Right kidney (tissue), 1 donor: ENCODE data around the gene LRRFIP1.
"Not testable (repeated sequence)": the region's sequence is repeated elsewhere in the genome, so short reads cannot be mapped to it uniquely, and the experiment has no call there.

Experiments used
- DNase-seq: peaks from one replicate; pipeline ENCODE4 v3.0.0-alpha.2; 2016

Gene LRRFIP1

DNA sequence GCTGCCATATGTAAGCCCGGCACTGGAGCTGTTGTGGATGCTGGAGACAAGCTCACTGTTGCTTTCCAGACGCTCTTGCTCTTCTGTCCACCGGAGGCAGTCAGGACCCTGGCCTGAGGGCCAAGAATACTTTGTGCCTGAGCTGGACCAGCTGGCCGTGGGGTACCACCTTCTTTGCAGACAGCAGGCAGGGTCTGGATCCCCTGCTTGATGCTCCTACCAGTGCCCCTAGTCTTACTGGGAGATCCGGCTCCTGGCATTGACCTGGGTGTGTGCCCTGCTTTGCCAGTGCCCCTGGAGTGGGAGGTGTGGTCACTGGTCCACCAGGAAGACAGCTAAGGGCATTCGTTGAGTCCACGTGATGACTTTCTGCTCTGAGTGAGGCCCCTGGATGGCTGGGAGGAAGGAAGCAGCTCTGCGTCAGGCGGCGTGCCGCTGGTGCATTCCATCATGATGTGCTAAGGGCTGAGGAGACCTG is 59.3 kb downstream of the LRRFIP1 start:
- DNase-seq: no peak

DNA sequence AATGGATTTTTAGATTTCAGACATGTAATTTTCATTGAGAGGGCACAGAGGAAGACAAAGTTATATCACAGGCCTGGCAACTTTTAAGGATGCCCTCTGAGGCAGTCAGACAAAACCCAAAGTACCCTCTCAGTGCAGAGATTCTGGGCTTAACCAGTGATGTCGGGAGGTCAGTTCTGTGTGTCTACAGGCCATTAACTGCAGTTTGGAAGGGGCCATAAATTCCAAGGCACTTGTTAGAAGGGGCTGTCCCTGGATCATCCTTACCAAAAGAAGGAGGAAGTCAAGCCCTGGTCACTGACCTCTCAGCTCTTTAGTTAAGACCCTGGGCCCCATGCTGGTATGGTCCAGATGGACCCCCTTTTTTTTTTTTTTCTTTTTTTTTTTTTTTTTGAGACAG is 60.7 kb downstream of the LRRFIP1 start:
- no peak for DNase-seq

DNA sequence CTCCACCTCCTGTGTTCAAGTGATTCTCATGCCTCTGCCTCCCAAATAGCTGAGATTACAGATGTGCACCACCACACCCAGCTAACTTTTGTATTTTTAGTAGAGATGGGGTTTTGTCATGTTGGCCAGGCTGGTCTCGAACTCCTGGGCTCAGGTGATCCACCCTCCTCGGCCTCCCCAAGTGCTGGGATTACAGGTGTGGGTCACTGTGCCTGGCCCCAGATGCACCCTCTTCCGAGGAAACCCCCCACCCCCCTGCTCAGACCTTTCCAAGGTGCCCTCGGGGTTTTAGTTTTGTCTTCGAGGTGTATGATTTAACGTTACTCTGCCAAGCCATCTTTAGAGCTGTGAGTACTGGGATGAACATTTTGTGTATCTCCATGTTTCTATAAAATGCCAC is 61.2 kb downstream of the LRRFIP1 start:
- not testable (repeated sequence) for DNase-seq

DNA sequence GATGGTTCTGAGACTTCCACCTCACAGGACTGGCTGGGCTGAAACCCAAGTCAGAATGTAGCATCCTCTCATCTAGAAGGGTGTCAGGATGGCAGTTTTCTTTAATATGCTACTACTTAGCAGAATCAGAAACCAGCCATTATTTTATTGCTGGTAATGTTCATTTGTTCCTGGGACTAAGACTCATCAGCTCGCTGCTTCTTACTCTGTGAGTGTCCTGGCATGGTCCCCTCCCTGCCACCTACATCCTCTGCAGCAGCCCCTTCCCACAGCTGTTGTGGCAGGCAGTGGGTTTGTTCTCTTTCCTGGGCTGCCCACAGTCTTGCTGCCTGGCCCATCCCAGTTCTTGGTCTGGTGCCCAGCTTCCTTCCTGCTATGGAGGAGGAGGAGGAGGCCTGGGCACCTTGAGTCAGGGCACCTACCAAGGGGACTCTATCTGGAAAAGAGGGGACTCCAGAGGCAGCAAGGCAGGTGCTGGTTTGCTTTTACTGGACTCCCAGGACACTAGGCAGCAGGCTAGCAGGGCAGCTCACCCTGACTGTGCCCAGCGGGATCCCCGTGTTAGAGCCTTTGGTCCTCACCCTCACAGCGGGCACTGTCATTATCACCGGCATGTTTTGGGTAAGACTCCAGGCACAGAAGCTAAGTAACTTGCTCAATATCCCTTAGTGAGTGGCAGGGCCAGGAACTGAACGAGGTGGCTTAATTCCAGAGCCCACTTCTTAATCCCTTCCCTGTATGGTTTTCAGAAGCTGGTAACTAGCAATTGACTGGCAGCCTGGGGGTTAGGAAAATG is 62.1 kb downstream of the LRRFIP1 start:
- no peak for DNase-seq

DNA sequence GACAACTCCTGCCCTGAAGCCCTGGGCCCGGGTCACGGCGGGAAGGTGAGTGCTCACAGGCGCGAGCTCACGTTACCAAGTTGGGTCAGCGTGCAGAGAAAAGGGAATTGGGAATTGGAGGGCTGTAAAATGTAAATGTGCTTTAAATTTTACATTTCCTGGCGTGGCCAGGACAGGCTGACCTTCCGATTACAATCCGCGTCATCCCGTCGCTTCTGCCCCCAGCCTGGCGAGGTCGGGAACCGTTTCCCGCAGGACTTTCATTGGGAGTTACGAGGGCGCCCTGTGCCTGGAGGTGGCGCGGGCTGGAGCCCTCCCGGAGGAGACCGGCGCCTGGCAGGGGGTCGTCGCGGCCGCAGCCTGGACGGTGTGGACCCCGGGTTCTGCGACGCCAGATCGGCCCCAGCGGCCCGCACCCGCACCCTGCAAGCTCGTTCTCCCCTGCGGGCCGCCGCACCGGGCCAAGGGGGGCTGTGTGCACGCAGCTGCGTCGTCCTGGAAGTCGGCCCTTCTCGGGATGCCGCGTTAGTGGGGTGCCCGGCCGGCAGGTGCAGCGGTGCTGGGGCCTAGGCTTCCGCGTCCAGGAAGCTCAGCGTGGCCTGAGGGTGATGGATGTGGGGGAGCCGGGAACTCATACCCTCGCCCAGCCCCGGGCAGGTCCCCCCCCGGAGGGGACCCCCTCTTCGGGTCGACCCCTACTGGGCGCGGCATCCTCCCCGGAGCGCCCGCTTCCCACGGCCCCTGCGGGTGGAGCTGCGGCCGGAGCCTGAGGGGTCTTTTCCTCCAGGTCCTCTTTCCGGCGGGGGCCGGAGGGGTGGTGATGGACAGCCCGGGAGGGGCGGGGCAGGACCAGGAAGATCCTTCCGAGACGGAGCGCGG is 63.9 kb downstream of the LRRFIP1 start:
- DNase-seq: peak; percentile 79

DNA sequence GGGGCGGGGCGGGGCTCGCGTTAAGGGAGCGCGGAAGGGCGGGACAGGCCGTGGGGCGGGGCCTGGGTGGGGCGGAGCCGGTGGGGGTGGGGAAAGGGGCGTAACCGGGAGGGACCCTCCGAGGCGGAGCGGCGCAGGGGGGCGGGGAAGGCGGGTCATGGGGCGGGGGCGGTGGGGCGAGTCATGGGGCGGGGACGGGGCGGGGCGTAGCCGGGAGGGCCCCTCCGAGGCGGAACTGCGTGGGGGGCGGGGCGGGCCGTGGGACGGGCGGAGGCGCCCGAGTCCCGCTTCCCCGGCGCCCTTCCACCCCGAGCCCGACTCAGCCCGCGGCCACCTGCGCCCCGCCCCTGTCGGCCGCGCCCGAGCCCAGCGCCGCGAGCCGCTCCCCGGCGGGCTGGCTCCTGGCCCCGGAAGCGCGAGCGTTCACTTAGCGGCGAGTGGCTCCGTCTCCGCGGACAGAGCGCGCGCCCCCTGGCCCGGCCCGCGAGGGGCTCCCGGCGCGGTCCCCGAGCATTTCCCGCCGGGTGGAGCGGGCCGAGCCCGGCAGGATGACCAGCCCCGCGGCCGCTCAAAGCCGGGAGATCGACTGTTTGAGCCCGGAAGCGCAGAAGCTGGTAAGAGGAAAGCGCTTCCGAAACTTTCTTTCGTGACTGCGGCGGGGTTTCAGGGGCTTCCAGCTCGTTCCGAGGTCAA is 64.7 kb downstream of the LRRFIP1 start:
- DNase-seq: no peak

DNA sequence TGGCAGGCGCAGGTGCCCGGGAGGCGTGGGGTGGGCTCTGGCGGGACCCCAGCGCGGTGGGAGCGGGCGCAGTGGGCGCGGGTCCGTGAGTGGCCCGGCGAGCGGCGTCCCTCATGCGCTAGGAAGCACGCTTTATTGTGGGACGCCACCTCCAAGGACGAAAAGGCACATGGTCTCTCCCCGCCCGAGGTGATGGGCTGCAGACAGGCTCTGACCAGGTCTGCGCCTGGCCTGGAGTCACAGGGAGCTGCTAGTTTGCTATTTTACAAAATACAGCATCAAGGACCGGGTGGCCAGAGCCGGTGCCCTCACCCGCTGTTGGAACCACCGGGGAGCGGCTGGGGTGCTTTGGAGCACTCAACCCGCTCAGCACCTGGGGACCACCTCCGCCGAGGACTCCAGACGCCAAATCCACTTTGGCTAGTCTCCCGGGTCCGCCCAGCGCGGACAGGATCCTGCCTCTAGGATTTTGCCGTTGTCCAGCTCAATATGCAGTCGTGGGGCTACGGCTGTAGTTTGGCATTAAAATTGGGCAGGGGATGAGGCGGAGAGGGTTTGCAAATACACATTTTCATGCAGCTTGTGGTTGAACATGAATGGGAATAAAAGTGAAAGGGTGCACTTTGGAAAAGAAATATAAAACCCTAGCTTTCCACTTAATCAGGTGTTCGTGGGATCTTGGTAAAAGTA is 65.4 kb downstream of the LRRFIP1 start:
- peak; percentile 85 for DNase-seq

DNA sequence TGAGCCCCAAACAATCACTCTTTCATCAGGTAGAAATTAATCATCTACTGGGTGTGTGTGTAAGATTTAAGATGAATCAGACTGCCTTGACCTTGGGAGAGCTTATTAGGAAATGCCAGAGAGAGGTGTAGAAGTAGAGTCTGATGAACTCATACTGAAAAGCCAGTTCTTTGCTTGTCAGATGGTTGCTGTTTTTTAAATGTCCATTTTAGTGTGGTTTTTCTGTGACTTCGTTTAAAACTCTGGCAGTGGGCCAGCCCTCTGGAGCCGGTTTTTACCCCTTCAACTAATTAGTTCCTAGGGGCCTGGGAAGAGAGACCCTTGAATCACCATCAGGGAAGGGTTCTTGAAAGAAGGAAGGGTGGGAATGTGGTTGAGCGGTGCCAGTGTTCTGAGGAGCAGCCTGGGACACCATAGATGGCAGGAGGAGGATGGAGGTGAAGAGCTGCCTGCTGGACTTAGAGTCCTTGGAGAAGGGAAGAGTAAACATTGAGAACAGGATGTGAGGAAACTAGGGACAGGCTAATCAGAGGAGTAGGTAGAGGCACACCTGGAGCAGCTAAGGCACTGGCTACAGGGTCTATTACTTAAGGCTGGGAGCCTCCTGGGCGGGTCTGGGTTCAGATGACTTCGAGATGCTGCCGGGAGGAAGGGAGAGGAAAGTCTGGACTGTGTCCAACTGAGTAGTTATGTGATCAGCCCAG is 66.1 kb downstream of the LRRFIP1 start:
- no peak for DNase-seq

DNA sequence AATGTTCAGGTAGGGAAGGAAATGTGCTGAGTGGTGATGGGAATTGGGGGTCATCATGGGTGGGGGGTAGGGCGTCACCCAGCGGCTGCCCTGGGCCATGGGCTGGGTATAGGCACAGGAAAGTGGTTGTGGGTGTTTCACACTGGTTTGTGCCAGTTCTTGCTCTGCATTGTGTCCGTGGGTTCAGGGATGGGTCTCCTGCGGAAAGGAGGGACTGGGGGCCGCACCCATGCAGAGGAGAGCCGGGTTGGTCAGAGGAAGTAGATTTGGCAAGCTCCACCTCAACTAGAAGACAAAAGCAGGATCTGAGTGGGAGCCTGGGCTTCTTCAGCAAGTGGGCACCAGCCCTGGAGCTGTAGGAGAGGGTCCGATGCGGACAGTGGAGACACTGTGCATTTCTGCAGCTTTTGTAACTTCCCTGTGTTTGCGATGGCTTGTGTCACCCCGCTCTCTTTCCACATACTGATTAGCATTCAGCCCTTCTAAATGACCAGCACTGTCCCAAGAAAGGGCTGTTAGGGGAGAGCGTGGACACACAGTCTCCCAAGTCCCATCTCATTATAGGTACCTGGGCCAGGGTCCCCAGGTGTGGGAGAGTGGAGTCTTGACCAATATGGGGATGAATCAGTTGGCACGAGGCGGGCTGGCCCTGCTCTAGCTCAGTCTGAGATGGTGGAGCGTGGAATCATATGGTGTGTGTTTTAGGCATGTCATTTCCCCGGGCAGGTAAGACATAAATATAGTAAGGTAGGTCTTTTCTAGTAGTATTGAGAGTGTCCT is 67.2 kb downstream of the LRRFIP1 start:
- DNase-seq: no peak

DNA sequence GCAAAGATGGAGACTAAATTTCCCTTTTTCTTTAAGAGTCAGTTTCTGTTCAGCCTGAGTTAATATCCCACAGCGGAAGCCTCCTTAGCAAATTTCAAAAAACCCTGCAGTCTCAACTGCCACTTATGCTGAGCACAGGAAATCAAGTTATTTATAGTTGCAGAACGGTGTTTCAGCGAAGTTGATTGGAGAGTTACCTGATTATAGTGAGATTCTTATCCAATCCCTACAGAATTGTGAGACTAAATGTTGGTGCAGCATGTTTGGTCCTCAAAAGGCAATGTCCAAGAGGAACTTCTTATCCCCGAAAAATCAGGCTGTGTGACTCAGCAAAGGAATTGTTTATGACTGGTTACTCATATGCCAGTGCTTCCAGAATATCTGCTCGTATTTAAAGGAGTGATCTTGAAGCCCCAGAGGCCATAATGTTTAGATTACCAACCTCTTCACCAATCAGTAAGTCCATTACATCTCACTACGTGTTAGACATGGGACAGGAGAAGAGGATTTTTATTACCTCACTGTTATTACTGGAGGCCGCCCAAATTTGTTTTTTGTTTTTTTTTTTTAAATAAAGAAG is 67.9 kb downstream of the LRRFIP1 start:
- no peak for DNase-seq

DNA sequence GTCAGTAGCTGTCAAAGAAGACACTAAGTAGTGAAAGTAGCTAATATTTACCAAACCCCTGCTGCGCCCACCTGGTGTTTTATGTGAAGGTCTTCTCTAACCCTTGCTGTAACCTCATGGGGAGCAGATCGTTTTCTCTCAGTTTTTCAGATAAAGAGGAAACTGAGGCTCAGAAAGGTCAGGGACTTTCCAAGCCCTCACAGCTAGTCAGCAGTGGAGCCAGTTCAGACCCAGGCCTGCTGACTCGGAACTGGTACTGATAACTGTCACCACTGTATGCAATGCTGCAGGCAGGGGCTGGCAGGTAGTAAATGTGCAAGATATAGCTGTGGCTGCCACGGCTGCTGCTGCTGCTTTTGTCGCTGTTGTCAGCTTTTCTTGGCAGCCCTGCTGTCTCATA is 69.1 kb downstream of the LRRFIP1 start:
- DNase-seq: no peak

DNA sequence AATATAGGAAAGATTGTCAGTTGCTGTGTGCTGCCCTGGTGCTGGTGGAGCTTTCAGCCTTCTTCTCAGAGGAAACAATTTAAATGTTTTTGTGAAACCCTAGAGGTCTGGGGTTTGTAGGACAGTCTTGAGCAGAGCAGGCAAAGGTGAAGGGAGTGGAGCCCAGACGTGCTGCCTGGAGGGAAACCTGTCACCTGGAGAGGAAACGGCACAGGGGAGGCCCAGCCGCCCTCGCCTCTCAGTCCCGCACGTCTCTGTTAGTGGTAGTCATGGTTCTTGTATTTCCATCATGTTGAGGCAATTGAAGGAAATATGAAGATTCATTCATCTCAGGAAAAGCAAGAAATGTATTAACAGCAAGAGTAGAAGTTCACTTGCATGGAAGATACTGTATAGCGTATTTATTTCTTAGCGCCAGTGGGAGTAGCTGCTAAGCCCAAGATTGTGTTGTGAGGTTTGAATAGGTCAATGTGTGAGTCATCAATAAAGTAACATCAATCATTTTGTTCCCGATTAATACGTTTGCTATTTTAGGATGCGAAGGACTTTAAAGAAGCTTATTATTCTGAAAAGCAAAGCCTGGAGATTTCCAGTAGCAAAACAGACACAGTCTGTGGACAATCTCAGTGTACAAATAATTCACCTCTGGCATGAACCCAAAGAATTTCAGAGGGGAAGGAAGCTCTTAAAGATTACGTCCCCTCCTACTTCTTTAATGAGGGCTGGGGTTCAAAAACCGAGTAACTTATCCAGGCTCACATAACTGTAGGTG is 70.4 kb downstream of the LRRFIP1 start:
- no peak for DNase-seq

DNA sequence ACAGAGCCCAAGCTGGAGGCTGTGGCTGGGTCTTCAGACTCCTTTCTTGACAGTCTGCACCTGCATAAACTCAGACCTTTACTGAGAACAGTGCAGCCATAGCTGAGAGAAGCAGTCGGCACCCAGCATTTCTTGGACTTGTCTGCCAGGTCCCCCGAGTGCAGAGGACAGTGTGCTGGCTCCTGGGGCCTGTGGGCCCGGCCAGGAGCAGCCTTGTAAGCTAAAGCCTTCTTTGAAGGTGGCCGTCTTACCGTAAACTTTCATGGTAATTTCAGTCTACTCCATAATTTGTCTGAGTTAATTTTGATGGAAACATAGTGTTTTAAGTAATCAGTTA is 70.9 kb downstream of the LRRFIP1 start:
- DNase-seq: no peak

DNA sequence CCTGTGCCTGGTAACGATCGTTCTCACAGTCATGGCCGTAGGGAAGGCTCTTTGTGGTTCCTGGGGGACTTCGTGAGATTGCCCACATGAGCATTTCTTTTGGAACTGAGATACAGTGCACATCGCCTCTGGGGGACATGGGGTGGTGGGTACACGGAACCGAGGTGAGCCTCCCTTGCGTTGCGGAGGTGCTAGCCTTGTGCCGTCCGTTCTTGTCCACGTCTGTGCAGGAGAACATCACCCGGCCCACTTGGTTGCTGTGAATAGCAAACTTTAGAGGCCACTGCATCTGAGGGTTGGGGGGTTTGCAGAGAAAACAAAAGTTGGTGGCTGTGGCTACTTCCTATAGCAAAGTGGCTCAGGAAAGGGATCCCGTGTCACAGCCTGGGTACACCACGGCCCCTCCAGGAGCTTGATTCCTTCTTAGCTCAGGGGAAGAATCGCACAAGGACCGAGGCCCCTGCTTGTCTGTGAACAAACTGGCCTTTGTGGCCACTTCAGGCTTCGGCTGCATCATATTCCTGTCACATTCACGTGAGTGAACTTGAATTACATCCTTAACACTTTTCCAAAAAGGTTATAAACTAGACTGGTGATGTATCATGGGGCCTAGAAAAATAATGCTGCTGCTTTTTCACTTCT is 72.6 kb downstream of the LRRFIP1 start:
- no peak for DNase-seq

DNA sequence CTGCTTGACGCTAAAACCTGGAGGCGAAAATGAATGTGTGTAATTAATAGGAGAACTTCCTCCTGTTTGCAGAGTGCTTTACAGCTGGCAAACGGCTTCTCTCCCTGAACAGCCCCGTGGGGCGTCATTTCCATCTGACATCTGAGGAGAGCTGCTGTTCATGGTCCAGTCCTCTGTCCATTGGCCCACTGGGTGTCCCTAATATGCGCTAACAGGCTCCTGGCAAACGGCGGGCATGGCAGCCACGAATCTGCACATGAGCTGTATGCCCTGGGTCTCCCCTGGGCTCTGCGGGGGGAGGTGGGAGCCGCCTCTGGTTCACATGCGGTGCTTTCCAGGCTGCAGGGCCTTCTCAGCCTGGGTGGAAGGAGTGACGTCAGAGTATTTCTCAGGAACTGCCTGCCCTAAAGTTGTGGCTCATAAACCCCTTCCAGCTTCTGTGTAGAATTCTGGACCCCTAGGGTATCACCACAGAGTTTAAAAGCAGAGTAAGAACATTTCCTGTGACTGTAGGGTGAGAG is 73.2 kb downstream of the LRRFIP1 start:
- DNase-seq: peak; percentile 78

DNA sequence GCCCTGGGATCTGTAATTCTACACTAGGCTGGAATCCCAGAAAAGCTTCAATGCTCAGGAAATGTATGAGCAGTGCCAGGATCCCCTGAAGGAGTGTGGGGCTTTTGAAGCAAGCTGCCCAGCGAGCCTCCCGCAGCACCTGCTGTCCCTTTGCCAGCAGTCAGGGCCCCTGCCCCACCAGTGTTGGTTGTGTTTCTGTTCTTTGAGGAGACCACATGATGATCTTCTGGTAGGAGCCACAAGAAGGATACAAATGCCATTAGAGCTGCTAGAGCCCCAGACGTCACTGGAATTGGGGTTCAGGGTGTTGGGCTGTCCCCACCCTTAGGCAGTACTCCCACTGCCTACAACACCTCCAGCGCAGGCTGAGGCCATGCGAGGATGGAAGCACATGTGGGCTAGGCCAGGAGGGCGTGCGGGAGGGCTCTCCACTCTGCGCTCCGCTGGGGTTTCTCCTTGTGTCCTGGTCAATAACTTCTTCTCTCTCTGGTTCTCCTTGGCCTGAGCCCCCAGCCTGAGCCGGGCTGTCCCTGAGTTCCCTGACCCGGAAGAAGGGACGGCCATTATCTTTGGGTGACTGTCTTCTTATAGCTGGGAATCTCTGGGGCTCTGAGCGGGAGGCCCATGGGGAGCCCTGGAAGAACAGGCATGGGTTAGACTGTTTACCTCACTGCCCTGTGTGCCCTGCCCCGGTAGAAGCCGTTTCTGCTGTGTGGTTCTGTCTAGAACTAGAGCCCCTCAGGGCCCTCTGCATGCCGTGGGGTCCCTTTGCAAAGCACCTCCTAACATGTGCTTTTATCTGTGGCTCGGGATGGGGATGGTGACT is 73.9 kb downstream of the LRRFIP1 start:
- DNase-seq: peak; percentile 65

DNA sequence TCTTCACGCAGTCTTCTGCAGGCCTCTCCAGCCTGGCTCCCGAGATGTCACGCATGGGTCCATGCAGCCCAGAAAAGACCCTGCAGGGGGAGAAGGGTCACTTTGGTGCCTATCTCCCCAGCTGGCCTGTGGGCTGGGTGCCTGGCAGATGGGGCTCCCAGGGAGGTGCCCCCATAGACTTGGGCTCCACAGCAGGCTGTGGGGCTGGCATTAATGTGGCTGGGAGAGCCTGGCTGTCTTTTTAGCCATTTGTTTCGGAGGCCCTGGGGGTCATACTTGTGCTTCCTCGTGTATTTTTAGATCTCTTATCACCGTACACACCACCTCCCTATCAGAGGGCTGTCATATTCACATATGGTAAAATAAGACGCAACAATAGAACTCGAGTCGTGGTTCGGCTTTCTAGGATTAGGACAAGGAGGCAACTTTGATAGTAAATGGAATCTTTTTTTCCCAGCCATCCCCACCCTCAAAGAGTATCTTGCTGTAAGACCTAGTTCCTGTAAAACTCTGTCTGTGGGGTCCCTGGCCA is 74.5 kb downstream of the LRRFIP1 start:
- no peak for DNase-seq
